HG03280 (cell line): ENCODE results near the gene KCNJ18.
"Not testable (repeated sequence)": the region's sequence is repeated elsewhere in the genome, so short reads cannot be mapped to it uniquely, and the experiment has no call there.

Source experiments
- ATAC-seq: cut with Tn5 transposase; IDR thresholded peaks from one replicate; pipeline ENCODE4 v1.9.1; 2021; ENCODE audit warnings: mild to moderate bottlenecking, moderate library complexity; ENCODE audit not compliant: unreplicated experiment

The KCNJ18 gene

DNA sequence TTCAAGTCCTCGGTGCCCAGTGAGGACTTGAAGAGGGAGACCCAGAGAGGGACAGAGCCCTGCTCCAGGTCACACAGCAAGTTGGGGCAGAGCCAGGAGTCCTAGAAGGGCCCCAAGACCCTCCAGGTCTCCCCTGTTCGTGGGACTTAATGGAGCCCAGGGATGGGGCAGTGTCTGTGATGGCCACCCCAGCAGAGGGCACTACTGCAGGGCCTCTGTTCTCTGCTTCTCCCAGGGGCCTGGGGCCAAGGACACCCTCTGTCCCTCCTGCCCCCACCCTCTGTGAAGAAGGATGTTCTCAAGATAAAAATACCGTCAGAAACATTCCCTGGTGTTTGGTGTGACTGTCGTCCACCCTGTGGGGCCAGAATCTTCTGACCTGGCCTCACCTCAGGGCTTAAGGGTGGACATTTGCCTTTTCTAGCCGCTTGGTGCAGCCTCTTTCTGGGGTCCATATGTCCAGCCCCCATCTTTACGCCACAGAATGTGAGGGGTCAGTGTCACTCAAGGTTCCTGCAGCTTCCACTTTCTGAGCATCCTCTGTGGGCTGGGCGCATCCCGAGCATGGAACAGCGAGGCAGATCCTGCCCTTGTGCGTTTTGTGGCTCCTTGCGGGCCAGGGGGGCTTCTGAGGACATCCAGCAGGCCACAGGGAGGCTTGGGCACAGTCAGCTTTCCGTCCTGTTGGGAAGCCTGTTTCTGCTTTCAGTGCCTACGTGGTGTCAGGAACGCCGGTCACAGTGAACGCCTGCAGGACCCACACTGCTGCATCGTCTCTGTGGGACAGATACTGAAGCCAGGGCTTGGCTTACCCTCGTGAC, at the start of gene KCNJ18:
TSS of gene KCNJ18 (plus strand) at position 641 of the 821 bp plus-strand sequence. CDS start 10,264 bp downstream, outside the sequence.
- not testable (repeated sequence) for ATAC-seq

GRCh38 chr17:21648125-21648524, 44.2 kb upstream of the KCNJ18 start:
- ATAC-seq, result not testable (repeated sequence)

GRCh38 chr17:21650043-21650442, 42.3 kb upstream of the KCNJ18 start:
- ATAC-seq, result not testable (repeated sequence)

DNA sequence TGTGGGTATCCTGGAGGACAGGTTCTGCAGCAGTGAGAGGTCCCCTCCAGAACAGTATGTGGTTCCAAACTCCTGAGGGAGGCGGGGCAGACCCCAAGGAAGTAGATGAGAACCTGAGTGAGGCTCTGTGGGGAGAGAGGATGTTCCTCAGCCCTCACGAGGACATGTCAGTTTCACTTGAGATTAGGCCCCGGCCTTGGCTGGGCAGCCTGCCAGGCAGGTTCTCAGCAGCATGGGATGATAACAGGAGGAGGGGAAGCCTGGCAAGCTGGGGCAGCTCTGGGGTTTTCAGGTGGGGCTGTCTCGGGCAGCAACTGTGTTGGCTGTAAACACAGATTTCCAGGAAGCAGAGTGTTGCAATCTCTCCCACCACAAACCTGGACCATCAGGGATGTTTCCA, 40.3 kb upstream of the KCNJ18 start:
- ATAC-seq, result not testable (repeated sequence)

GRCh38 chr17:21653211-21653610, 39.1 kb upstream of the KCNJ18 start:
- not testable (repeated sequence) for ATAC-seq

DNA sequence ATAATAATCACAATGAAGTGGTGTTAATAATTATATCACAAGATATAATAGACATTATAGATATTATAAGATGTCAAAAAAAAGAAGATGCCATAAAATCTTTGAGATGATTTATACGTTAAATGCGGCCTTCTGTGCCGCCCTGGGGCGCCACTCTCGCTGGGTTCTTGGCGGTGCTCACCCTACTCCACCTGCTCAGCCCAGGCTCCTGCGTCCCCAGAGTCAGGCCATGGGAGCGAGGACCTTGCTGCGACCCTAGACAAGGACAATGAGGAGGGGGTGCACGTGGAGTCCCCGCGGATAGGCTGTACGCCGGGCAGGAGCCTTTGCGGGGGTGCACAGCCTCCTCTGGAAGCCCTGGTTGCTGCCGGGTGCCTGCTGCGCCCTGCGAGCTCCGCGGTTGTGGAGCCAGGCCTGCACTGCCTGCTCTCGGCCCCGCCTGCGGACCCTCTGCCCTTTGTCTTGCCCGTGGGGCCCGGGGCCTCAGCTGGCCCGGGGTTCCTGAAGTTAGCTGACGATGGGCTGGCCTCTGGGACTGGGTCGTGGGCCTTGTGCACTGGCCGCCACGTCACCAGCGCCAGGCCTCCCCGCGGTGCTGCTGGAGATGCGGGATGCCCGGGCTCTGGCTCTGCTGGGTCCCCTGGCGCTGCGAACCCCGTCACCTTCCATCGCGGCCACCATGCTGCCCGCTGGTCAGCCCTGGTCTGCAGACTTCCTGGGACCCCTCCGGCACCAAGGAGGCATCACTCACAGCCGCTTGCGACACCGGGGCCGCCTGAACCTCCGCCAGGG, 35.6 kb upstream of the KCNJ18 start:
- not testable (repeated sequence) for ATAC-seq

DNA sequence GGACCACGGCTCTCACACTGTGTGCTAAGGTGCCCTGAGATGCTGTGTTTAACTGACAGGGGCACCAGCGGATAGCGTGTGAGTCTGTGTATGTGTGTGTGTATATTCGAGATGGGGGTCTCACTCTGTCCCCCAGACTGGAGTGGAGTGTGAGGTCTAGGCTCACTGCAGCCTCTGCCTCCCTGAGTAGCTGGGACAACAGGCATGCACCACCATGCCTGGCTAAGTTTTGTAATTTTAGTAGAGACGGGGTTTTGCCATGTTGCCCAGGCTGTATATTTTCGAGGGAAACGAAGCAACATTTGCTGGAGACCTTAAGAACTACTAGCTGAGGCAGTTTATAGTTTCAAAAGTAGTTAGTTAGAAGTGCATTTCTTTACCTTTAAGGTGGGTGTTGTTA, 32.7 kb upstream of the KCNJ18 start:
- ATAC-seq, result not testable (repeated sequence)

DNA sequence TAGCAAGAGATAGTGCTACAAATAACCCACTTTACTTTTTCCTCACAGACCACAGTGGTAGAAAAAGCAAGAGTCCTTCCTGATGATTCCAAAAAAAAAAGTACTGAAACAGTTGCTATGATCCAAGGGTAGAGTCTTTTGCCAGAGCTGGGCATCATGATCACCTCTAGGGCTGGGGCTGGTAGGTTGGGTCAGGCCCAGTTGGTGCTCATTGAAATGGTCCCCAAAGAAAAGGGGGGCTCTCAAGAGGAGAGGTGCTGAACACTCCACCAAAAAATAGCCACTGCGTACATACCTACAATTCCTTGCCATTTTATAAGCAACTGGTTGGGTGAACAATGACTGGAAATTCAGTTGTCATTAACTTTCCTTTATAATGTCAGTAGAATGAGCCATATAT, 30.9 kb upstream of the KCNJ18 start:
- ATAC-seq, result not testable (repeated sequence)

DNA sequence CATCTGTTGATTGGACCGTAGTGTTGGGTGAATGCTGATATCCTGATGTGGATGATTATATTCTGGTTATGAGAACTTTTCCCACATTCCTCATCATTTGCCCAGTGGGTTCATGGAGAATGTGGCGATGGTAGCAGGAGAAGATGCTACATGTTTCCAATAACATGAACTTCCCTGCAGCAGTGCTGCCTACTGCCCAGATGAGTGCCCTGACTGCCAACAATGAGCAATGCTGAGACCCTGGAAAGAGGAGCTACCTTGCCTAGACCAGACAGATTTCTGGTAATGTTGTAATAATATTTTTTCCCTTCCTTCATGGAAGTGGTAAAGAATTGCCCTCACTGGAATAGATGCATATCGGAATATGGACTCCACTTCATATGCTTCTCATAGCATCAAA, 29.2 kb upstream of the KCNJ18 start:
- not testable (repeated sequence) for ATAC-seq

DNA sequence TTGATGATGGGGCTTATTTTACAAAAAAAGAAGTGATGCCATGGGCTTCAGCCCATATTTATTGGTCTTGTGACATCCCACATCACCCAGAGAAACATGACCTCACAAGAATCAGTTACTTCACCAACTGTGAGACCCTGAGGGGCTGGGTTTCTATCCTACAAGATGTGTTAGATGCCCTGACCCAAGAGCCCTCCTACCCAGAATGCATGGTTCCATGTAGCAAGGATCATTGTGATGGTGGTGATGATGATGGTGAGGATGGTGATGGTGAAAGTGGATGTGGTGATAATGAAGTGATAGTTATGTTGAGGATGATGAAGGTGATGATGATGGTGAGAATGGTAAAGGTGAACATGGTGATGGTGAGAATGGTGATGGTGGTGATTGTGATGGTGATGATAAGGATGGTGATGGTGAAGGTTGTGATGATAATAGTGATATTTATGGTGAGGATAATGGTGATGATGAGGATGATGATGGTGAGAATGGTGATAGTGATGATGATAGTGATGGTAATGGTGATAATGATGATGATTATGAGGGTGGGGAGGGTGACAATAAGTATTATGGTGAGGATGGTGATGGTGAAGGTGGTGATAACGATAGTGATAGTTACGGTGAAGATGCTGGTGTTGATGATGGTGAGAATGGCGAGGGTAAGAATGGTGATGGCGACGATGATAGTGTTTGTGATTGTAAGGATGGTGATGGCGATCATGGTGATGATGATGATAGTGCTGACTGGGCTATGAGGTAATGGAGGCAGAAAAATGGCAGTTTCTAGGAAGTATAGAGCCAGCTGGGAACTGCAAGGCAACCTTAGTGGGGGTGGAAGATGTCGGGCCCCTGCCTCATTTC, 28.5 kb upstream of the KCNJ18 start:
- not testable (repeated sequence) for ATAC-seq

DNA sequence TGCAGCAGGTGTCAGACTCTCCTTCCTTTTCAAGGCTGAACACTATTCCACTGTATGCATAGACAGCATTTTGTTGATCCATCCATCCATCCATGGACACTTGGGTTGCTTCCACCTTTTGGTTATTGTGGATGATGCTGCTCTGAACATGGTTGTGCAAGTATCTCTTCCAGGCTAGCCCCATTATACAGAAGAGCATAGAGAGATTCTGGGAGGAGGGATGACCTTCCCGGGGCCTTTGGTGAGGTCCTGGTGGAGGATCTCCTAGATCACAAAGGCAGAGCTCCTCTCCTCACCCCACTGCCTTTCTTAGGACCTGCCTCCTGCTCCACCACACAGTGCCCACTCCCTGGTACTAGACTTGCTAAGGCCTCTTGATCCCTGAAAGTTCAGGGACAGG, 27.2 kb upstream of the KCNJ18 start:
- not testable (repeated sequence) for ATAC-seq

DNA sequence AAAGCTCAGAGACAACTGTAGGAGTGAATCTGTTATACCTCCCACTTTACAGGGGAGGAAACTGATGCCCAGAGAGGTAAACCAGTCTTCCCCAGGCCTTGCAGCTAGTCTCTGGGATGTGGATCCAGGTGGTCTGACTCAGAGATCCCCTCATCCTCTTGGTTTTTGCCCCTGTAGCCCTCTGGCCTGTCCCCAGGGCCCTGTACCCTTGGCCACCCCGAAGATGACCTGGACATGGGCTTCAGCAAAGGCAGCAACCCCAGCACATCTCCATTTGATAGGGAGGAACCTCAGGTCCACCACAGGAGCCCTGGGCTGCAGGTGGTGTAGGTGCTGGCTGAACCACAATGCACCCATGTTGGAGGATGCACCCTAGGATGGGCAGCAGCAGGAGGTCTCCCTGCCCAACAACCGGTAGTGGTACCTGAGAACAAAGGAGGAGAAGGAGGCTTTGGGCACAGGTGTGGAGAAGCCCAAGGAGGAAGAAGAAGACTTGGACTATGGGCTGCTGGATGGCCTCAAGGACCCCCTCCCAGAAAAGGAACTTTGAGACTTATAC, 26.3 kb upstream of the KCNJ18 start:
- not testable (repeated sequence) for ATAC-seq

GRCh38 chr17:21666711-21667412, 25.5 kb upstream of the KCNJ18 start:
- not testable (repeated sequence) for ATAC-seq

- not testable (repeated sequence) for ATAC-seq
These were observed 24.8 kb upstream of the KCNJ18 start for GRCh38 chr17:21667413-21668117.

DNA sequence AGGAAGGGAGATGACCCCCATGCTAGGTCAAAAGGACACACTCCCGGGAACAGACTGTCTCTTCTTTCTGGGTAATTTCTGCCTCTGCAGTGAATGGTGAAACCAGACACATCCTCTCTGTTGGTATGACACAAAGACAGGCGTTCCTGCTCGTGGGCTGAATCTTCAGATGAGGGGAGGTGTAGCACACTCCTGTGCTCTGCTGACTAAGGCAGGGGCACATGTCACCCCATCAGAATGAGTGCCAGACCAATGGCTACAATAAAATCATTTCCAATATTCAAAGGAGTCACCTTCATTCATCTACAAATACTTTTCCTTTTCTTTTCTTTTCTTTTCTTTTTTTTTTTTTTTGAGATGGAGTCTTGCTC, 24.2 kb upstream of the KCNJ18 start:
- not testable (repeated sequence) for ATAC-seq

- not testable (repeated sequence) for ATAC-seq
These were observed 23.4 kb upstream of the KCNJ18 start for GRCh38 chr17:21668746-21669508.

DNA sequence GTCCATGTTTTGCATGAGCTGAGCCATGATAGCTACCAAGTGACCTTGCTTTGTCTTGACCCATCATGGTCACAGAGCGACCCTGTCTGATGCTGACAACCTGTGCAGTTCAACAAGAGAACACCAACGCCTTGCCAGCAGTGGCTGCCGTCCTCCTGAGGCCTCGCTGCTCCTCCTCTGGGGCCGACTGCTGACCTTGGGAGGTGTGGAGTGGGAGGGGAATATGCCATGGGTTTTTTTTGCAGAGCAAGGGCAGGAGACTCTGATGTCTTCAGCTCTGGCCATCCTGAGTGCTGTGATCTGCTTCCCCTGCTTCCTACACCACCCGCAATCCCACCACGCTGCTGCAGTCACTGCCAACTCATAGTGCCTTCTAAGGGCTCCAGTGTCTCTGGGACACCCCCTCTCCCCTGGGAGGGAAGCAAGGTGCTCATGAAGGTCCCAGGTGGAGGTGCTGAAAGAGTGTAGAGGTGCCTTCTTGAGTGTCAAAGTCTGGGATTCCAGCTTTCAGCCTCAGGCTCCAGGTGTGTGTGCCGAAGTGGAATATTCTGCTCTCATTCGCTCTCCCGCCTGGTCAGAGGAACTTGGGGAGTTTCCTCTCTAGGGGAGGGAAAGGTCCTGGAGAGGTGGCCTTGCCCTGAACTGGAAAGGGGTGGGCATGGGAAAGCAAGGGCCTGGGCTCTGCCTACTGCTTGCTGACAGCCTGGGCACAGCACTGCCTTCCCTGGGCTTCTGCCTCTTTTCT, 22.5 kb upstream of the KCNJ18 start:
- ATAC-seq, result not testable (repeated sequence)
